K562 (cell line): Measurements from ENCODE around the gene AP3B1. TPM values are rescaled to one million over a fixed set of nuclear protein-coding genes. Genes with fewer than 3 reads are reported as not detected.

Experiments used
- ATAC-seq: fragments of 200-7000 bp; cut with Tn5 transposase; 3 replicates; pipeline ENCODE4 v1.9.1; 2020; ENCODE audit warnings: moderate library complexity
- BruUV-seq: library from RNA; stranded (reverse); fragments of 400-500 nt; replicated peaks from 2 replicates; lab custom pipeline; 2021; lab: Mats Ljungman, UMichigan
- CTCF ChIA-PET: fragments of 300-600 bp; formaldehyde crosslinking; extraction: SDS; loops from one replicate; lab custom pipeline; 2021; ENCODE audit warnings: low intra/inter-chr PET ratio; lab: Yijun Ruan, JAX
- POLR2A ChIA-PET: fragments of 300-600, 350-650 bp; sonication (Branson Sonifier 250); formaldehyde crosslinking; extraction: SDS; loops from one replicate; lab custom pipeline; 2021; ENCODE audit warnings: antibody characterized with exemption, inconsistent platforms; lab: Yijun Ruan, JAX
- DNase-seq, 4 experiments: peaks; one replicate each; pipeline versions ENCODE4 v3.0.0 to v3.0.0-alpha.2; 2011 to 2018; ENCODE audit warnings: low spot score in 3 of 4, mixed read lengths in 3 of 4; ENCODE audit errors: extremely low read depth in 1 of 4
- FAIRE-seq: peaks from 2 replicates; lab custom pipeline; 2011; peaks lifted over from hg19 to GRCh38; lab: Jason Lieb, UNC
- H2AFZ ChIP-seq: 2 replicates; pipeline ENCODE4 v1.6.0; 2011; ENCODE audit warnings: low read depth, low read length, control low read depth, inconsistent platforms
- H3K27ac ChIP-seq: fragments of 200-600 bp; 3 replicates; pipeline ENCODE4 v1.8.0; 2011; ENCODE audit warnings: low read depth, mild to moderate bottlenecking, control low read depth, inconsistent platforms, low read length, moderate library complexity, mixed read lengths; ENCODE audit errors: extremely low read depth
- H3K27me3 ChIP-seq, 2 experiments: fragments of 300-600 bp in 1 of 2; 2 replicates in 1 of 2; 3 replicates in 1 of 2; pipeline versions ENCODE4 v1.6.0 to v1.8.0; 2011; ENCODE audit warnings: inconsistent platforms in 2 of 2, low read length in 2 of 2, mild to moderate bottlenecking in 1 of 2, mixed read lengths in 1 of 2, moderate library complexity in 1 of 2; ENCODE audit not compliant: control insufficient read depth in 2 of 2, insufficient read depth in 2 of 2
- H3K36me3 ChIP-seq: fragments of 300-600 bp; 3 replicates; pipeline ENCODE4 v1.8.0; 2011; ENCODE audit warnings: mild to moderate bottlenecking, low read length, inconsistent platforms; ENCODE audit not compliant: control insufficient read depth, insufficient read depth
- H3K4me1 ChIP-seq, 2 experiments: fragments of 200-600 bp in 1 of 2; replicated peaks in 1 of 2; 2 replicates in 1 of 2; 3 replicates in 1 of 2; pipeline versions ENCODE4 v1.5.1 to v1.8.0; 2011; ENCODE audit warnings: inconsistent platforms in 2 of 2, low read length in 2 of 2, mild to moderate bottlenecking in 1 of 2, mixed read lengths in 1 of 2, moderate library complexity in 1 of 2; ENCODE audit not compliant: control insufficient read depth in 2 of 2, insufficient read depth in 2 of 2
- H3K4me2 ChIP-seq: 2 replicates; pipeline ENCODE4 v1.6.1; 2011; ENCODE audit warnings: low read length, control low read depth, inconsistent platforms, mixed read lengths; ENCODE audit not compliant: insufficient read depth
- H3K4me3 ChIP-seq: fragments of 200-600 bp; sonication (generic), shearing (Covaris generic); 2 replicates; pipeline ENCODE4 v1.5.1; 2016; ENCODE audit warnings: control low read depth, inconsistent platforms
- H3K79me2 ChIP-seq: fragments of 200-600 bp; 3 replicates; pipeline ENCODE4 v1.8.0; 2011; ENCODE audit warnings: low read length, inconsistent platforms; ENCODE audit not compliant: control insufficient read depth, insufficient read depth
- H3K9ac ChIP-seq, 2 experiments: 2 replicates each; pipeline versions ENCODE4 v1.6.0 to v1.6.1; 2011; ENCODE audit warnings: low read depth in 2 of 2, low read length in 2 of 2, control low read depth in 1 of 2, inconsistent platforms in 1 of 2, mild to moderate bottlenecking in 1 of 2, mixed read lengths in 1 of 2; ENCODE audit not compliant: insufficient read depth in 1 of 2
- H3K9me1 ChIP-seq: one replicate; pipeline ENCODE4 v1.6.0; 2011; ENCODE audit warnings: inconsistent platforms, mild to moderate bottlenecking, low read length, moderate library complexity; ENCODE audit not compliant: control insufficient read depth, insufficient read depth
- H3K9me3 ChIP-seq: replicated peaks from 2 replicates; pipeline ENCODE4 v1.5.1; 2011; ENCODE audit warnings: low read depth, low read length, inconsistent platforms; ENCODE audit not compliant: control insufficient read depth, insufficient read depth
- H4K20me1 ChIP-seq: replicated peaks from 2 replicates; pipeline ENCODE4 v1.6.1; 2011; ENCODE audit warnings: low read length, inconsistent platforms, mixed read lengths; ENCODE audit not compliant: control insufficient read depth, insufficient read depth
- BCOR ChIP-seq: fragments of 450-650 bp; IDR thresholded peaks from 2 replicates; pipeline ENCODE4 v1.6.1; 2016
- BRD4 ChIP-seq: fragments of 200-600 bp; sonication (generic); IDR thresholded peaks from 2 replicates; pipeline ENCODE4 v1.6.1; 2017; ENCODE audit warnings: inconsistent platforms
- CBFA2T3 ChIP-seq: fragments of 450-650 bp; IDR thresholded peaks from 2 replicates; pipeline ENCODE4 v1.6.1; 2017
- HOXB6 ChIP-seq: fragments of 250-450 bp; sonication (Bioruptor Pico); IDR thresholded peaks from 2 replicates; pipeline ENCODE4 v1.5.1; 2022; ENCODE audit warnings: mild to moderate bottlenecking, borderline replicate concordance
- SAFB ChIP-seq: fragments of 200-400 bp; formaldehyde crosslinking; IDR thresholded peaks from 2 replicates; pipeline ENCODE4 v1.6.1; 2017; ENCODE audit warnings: low read depth, low read length, borderline replicate concordance
- XRCC5 ChIP-seq: fragments of 200-400 bp; formaldehyde crosslinking; IDR thresholded peaks from 2 replicates; pipeline ENCODE4 v1.6.1; 2017; ENCODE audit warnings: low read depth, mild to moderate bottlenecking, low read length
- ZNF764 ChIP-seq: fragments of 250-450 bp; sonication (Bioruptor Pico); IDR thresholded peaks from 2 replicates; pipeline ENCODE4 v1.4.0; 2020; ENCODE audit warnings: low read depth, mild to moderate bottlenecking, moderate library complexity
- ZSCAN29 ChIP-seq: fragments of 450-650 bp; IDR thresholded peaks from 2 replicates; pipeline ENCODE4 v1.6.1; 2017
- WGBS: fragments of 100-300 bp; shearing (Covaris generic); methylation state at CpG from one replicate; pipeline ENCODE4 v1.1.6; 2016; ENCODE audit warnings: low coverage, mixed read lengths; ENCODE audit not compliant: insufficient coverage; ENCODE audit errors: missing lambda C conversion rate; 5-methylcytosine and 5-hydroxymethylcytosine counted together
- in situ Hi-C: fragments of 300-500 bp; cut with MboI; formaldehyde crosslinking; loops from 4 replicates; pipeline ENCODE4 v1.15.0; 2018; ENCODE audit warnings: inconsistent platforms, mixed read lengths
- intact Hi-C: fragments of 100-400 bp; cut with micrococcal nuclease; formaldehyde crosslinking; loops from 2 replicates; pipeline ENCODE4 v1.14.2; 2022
- polyA plus RNA-seq, 8 experiments: library from polyadenylated mRNA; depleted of rRNA in 4 of 8; stranded (reverse) in 5 of 8; unstranded in 3 of 8; fragments of >200 nt; fragmentation: Nextera tagmentation in 2 of 8; fragmentation: Illumina TruSeq in 1 of 8; extraction: Ambion mirVana in 2 of 8; extraction: Trizol in 1 of 8; gene quantifications; 2 replicates each; pipeline versions ENCODE4 v1.2.1 to v1.2.3, GENCODE V29; 2011 to 2014; ENCODE audit warnings: inconsistent platforms in 1 of 8, missing spikeins in 1 of 8
- total RNA-seq, 7 experiments: library from RNA; depleted of rRNA in 6 of 7; stranded (reverse); fragments of >200 nt in 6 of 7; fragmentation: Illumina TruSeq in 2 of 7; extraction: Trizol in 2 of 7; gene quantifications; 2 replicates each; pipeline versions ENCODE4 v1.2.1 to v1.2.3, GENCODE V29; 2011 to 2021; ENCODE audit warnings: low replicate concordance in 1 of 7
- TF ChIP-seq, protein P1 (sequence below): fragments of 450-650 bp; formaldehyde crosslinking; IDR thresholded peaks from 2 replicates; pipeline ENCODE4 v1.4.0; 2020; ENCODE audit warnings: mild to moderate bottlenecking, moderate library complexity
- TF ChIP-seq, protein P2 (sequence below): fragments of 450-650 bp; formaldehyde crosslinking; IDR thresholded peaks from 2 replicates; pipeline ENCODE4 v1.4.0; 2020; ENCODE audit warnings: mild to moderate bottlenecking, moderate library complexity
- TF ChIP-seq, protein P3 (sequence below): sonication (generic); formaldehyde crosslinking; IDR thresholded peaks from 2 replicates; pipeline ENCODE4 v1.8.1; 2022; ENCODE audit warnings: missing genetic modification reagents
- TF ChIP-seq, protein P4 (sequence below): fragments of 250-450 bp; sonication (Bioruptor Pico); IDR thresholded peaks from 2 replicates; pipeline ENCODE4 v1.5.0; 2020; ENCODE audit warnings: mild to moderate bottlenecking

Gene AP3B1
- total and polyA plus RNA-seq, 9 of the 15 experiments (the other 6 are each of a cell fraction or from before 2014, with no cell fraction given) = 21.1 to 61.8 (median 42.2) TPM

DNA sequence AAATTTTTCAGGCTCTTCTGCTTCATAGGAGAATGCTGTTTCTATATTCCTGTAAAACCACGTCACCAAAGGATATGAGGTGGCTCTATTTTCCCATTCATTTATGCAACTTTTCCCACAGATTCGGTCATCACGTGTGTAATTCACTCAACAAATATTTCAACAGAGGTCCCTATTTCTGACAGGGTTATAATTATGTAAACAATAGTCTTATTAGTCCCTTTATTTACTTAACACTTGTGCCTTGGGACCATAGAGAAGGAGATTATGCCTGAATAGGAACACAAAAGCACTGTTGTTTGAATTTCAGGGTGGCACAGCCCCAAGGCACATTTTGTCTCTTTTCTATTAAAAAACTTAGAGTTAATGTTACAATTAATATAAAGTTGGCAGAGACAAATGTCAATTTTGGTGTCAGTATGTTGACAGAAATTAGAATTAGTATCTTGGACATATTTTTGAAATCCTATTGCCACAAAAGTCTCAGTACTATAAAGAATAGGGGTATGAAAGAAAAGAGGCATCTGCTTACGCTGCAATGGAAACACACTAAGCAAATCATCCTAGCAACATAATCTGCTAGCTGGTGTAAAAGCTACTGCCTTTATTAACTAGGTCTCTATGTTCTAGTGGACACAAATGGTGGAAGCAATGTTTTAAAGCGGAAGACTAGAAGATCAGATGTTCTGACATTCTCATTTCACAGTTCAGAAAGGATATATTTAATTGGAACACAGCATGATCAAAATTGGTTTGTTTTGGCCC is 289.3 kb downstream of the AP3B1 start (continued):
- TF ChIP-seq BCOR (no peak), HOXB6 (CRISPR knock-in tag) (no peak), ZNF764 (CRISPR knock-in tag) (no peak), SAFB (no peak), BRD4 (no peak), XRCC5 (no peak), ZSCAN29 (no peak)
- TF ChIP-seq, protein P1, sequence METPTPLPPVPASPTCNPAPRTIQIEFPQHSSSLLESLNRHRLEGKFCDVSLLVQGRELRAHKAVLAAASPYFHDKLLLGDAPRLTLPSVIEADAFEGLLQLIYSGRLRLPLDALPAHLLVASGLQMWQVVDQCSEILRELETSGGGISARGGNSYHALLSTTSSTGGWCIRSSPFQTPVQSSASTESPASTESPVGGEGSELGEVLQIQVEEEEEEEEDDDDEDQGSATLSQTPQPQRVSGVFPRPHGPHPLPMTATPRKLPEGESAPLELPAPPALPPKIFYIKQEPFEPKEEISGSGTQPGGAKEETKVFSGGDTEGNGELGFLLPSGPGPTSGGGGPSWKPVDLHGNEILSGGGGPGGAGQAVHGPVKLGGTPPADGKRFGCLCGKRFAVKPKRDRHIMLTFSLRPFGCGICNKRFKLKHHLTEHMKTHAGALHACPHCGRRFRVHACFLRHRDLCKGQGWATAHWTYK (CRISPR knock-in tag) = no peak
- TF ChIP-seq, all 486 proteins: peak for 0

DNA sequence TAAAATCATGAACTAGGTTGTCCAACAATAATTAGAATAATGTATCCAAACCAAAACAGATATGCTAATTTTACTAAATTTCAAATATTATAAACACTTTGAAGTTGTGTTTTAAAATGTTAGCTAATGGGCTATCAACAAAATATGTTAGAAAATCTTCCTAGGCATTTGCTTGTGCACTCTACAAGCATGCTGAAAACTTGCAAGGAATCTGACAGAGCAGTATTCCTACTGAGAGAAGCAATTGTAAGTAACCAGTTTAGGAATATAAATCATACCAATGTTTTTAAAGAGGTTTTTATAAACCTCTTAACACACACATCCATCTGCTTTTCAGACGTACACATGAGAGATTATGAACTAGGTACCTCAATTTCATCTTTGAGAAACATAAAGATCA is 289.9 kb downstream of the AP3B1 start:
- H3K9me3 ChIP-seq = no peaks in the 10 kb centered on the region
- H3K4me2 ChIP-seq = no peak overlapping the region
- DNase-seq (no peak), FAIRE-seq (no peak), ATAC-seq (no peak)
- H3K79me2 ChIP-seq = no peaks in the 10 kb centered on the region
- peaks cover 7% of the 10 kb centered on the region; the same call in 1 of the 3 replicates for H3K36me3 ChIP-seq
- intact Hi-C loops = no loop called here
- H4K20me1 ChIP-seq = no peaks in the 10 kb centered on the region
- ChIA-PET CTCF (no interaction called here), POLR2A (interaction anchor here (0.7 kb wide), 1 partner anchor 139 kb away, joined by 3 read pairs; no protein-coding TSS in a partner anchor)
- no peaks in the 10 kb centered on the region for H3K4me1 ChIP-seq
- 76% methylated on average over 1 of the region's 1 CpG for WGBS
- H2AFZ ChIP-seq = no peak overlapping the region
- H3K9me1 ChIP-seq = no peaks in the 10 kb centered on the region
- H3K27me3 ChIP-seq = no peaks in the 10 kb centered on the region
- in situ Hi-C loops = no loop called here
- H3K9ac ChIP-seq = no peak overlapping the region
- H3K4me3 ChIP-seq = no peak overlapping the region
- no peak overlapping the region for H3K27ac ChIP-seq
- no TSS peak for BruUV-seq
- TF ChIP-seq, protein P2, sequence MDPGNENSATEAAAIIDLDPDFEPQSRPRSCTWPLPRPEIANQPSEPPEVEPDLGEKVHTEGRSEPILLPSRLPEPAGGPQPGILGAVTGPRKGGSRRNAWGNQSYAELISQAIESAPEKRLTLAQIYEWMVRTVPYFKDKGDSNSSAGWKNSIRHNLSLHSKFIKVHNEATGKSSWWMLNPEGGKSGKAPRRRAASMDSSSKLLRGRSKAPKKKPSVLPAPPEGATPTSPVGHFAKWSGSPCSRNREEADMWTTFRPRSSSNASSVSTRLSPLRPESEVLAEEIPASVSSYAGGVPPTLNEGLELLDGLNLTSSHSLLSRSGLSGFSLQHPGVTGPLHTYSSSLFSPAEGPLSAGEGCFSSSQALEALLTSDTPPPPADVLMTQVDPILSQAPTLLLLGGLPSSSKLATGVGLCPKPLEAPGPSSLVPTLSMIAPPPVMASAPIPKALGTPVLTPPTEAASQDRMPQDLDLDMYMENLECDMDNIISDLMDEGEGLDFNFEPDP = no peak
- TF ChIP-seq, protein P3, sequence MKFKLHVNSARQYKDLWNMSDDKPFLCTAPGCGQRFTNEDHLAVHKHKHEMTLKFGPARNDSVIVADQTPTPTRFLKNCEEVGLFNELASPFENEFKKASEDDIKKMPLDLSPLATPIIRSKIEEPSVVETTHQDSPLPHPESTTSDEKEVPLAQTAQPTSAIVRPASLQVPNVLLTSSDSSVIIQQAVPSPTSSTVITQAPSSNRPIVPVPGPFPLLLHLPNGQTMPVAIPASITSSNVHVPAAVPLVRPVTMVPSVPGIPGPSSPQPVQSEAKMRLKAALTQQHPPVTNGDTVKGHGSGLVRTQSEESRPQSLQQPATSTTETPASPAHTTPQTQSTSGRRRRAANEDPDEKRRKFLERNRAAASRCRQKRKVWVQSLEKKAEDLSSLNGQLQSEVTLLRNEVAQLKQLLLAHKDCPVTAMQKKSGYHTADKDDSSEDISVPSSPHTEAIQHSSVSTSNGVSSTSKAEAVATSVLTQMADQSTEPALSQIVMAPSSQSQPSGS = no peak
- no peak for TF ChIP-seq CBFA2T3
- TF ChIP-seq, protein P4, sequence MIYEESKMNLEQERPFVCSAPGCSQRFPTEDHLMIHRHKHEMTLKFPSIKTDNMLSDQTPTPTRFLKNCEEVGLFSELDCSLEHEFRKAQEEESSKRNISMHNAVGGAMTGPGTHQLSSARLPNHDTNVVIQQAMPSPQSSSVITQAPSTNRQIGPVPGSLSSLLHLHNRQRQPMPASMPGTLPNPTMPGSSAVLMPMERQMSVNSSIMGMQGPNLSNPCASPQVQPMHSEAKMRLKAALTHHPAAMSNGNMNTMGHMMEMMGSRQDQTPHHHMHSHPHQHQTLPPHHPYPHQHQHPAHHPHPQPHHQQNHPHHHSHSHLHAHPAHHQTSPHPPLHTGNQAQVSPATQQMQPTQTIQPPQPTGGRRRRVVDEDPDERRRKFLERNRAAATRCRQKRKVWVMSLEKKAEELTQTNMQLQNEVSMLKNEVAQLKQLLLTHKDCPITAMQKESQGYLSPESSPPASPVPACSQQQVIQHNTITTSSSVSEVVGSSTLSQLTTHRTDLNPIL = no peak
